ENCODE measurements around the gene MED9.

The MED9 gene

DNA sequence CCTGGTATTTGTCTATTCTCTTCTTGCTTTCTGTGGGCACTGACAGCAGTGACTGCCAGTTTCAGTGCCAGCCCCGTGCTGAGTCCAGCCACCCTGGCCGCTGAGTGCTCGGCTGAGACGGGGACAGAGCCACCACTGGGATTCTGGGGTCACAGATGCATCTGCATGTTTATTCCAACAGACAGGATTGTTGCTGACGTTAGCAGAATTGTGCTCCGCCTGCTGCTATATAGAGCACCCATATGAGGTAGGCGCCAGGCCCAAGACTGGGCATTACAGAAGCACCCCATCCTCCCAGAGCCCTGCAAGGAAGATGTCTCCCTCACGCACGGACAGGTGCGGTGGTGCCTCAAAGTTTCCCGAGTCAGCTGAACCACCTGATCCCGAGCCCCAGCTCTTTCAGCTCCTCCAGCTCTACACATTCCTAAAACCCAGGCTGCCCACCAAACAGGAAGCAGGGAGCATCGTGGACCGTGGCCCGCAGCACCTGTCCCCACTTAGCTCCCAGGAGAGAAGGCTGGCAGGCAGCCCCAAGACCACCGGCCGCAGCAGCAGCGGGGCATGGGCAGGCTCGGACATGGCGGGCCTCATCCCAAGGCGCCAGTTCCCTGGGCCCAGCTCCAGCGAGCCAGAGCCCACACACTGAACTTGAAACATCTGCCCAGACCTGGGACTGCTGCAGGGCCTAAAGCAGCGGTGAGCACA, 64.3 kb downstream of the MED9 start:
- DNase-seq, result no peak

GRCh38 chr17:17541640-17542001, 64.8 kb downstream of the MED9 start:
- DNase-seq, result no peak
